HepG2 (cell line): ENCODE data around the gene NOC2L. TPM values are rescaled to one million over a fixed set of nuclear protein-coding genes. Genes with fewer than 3 reads are reported as not detected.

ENCODE experiments used
- CREB3 ChIP-seq: sonication (generic); formaldehyde crosslinking; IDR thresholded peaks from 2 replicates; pipeline ENCODE4 v1.5.0; 2020; ENCODE audit warnings: missing genetic modification reagents
- E2F1 ChIP-seq: sonication (generic); formaldehyde crosslinking; IDR thresholded peaks from 2 replicates; pipeline ENCODE4 v1.5.0; 2020; ENCODE audit warnings: missing genetic modification reagents
- GABPB1 ChIP-seq: IDR thresholded peaks from 2 replicates; pipeline ENCODE4 v1.6.1; 2016; ENCODE audit warnings: mild to moderate bottlenecking, missing genetic modification reagents, moderate library complexity, missing compliant biosample characterization
- GATAD2A ChIP-seq: IDR thresholded peaks from 2 replicates; pipeline ENCODE4 v1.6.1; 2016
- HNRNPL ChIP-seq: fragments of 200-400 bp; formaldehyde crosslinking; IDR thresholded peaks from 2 replicates; pipeline ENCODE4 v1.6.1; 2017; ENCODE audit warnings: mild to moderate bottlenecking, low read depth, low read length
- IKZF5 ChIP-seq: IDR thresholded peaks from 2 replicates; pipeline ENCODE4 v1.6.1; 2018; ENCODE audit warnings: missing genetic modification reagents, mild to moderate bottlenecking, missing compliant biosample characterization
- MAX ChIP-seq: IDR thresholded peaks from 2 replicates; pipeline ENCODE4 v1.6.1; 2012; ENCODE audit warnings: inconsistent platforms
- RFX1 ChIP-seq: fragments of 450-650 bp; IDR thresholded peaks from 2 replicates; pipeline ENCODE4 v1.6.1; 2017
- RNF2 ChIP-seq: fragments of 450-650 bp; conservative IDR thresholded peaks from 2 replicates; pipeline ENCODE4 v1.6.1; 2016; ENCODE audit warnings: low read depth
- SMYD3 ChIP-seq: sonication (generic); formaldehyde crosslinking; IDR thresholded peaks from 2 replicates; pipeline ENCODE4 v1.8.1; 2023; ENCODE audit warnings: mild to moderate bottlenecking, missing genetic modification reagents
- SP140L ChIP-seq: sonication (generic); formaldehyde crosslinking; IDR thresholded peaks from 2 replicates; pipeline ENCODE4 v1.4.0; 2020; ENCODE audit warnings: missing genetic modification reagents, borderline replicate concordance
- ZBTB20 ChIP-seq: sonication (generic); formaldehyde crosslinking; IDR thresholded peaks from 2 replicates; pipeline ENCODE4 v1.8.1; 2023; ENCODE audit warnings: missing genetic modification reagents, low read depth, mild to moderate bottlenecking, borderline replicate concordance
- ZFP91 ChIP-seq: sonication (generic); formaldehyde crosslinking; IDR thresholded peaks from 2 replicates; pipeline ENCODE4 v1.9.0; 2022; ENCODE audit warnings: missing genetic modification reagents, mild to moderate bottlenecking, borderline replicate concordance
- ZFX ChIP-seq: sonication (generic); formaldehyde crosslinking; IDR thresholded peaks from 2 replicates; pipeline ENCODE4 v1.4.0; 2020; ENCODE audit warnings: mild to moderate bottlenecking, low read depth, missing genetic modification reagents, moderate library complexity
- ZHX1 ChIP-seq: sonication (generic); formaldehyde crosslinking; IDR thresholded peaks from 2 replicates; pipeline ENCODE4 v1.8.1; 2022; ENCODE audit warnings: low read depth, mild to moderate bottlenecking, missing genetic modification reagents
- ZNF496 ChIP-seq: sonication (generic); formaldehyde crosslinking; IDR thresholded peaks from 2 replicates; pipeline ENCODE4 v1.8.1; 2023; ENCODE audit warnings: mild to moderate bottlenecking, moderate library complexity, missing genetic modification reagents; ENCODE audit not compliant: insufficient replicate concordance
- ZNF660 ChIP-seq: sonication (generic); formaldehyde crosslinking; IDR thresholded peaks from 2 replicates; pipeline ENCODE4 v1.5.1; 2020; ENCODE audit warnings: mild to moderate bottlenecking, low read depth, missing genetic modification reagents, borderline replicate concordance
- ZSCAN20 ChIP-seq: sonication (generic); formaldehyde crosslinking; IDR thresholded peaks from 2 replicates; pipeline ENCODE4 v1.4.0; 2020; ENCODE audit warnings: missing genetic modification reagents, mild to moderate bottlenecking, borderline replicate concordance
- ZSCAN30 ChIP-seq: sonication (generic); formaldehyde crosslinking; IDR thresholded peaks from 2 replicates; pipeline ENCODE4 v1.5.0; 2020; ENCODE audit warnings: mild to moderate bottlenecking, missing genetic modification reagents
- polyA plus RNA-seq, 8 experiments: library from polyadenylated mRNA; depleted of rRNA in 3 of 8; stranded (reverse) in 7 of 8; unstranded in 1 of 8; fragments of >200 nt; fragmentation: Illumina TruSeq in 4 of 8; extraction: Trizol in 4 of 8; gene quantifications; 2 replicates each; pipeline versions ENCODE4 v1.2.1 to v1.2.3, GENCODE V29; 2011 to 2016; ENCODE audit warnings: low read depth in 4 of 8, missing spikeins in 1 of 8, mixed read lengths in 1 of 8; ENCODE audit not compliant: insufficient read depth in 1 of 8
- total RNA-seq, 5 experiments: library from RNA; depleted of rRNA; stranded (reverse); fragments of >200 nt; fragmentation: Illumina TruSeq; extraction: Trizol; gene quantifications; 2 replicates each; pipeline ENCODE4 v1.2.3, GENCODE V29; 2016; ENCODE audit warnings: low read depth in 1 of 5
- TF ChIP-seq, protein P1 (sequence below): sonication (generic); formaldehyde crosslinking; IDR thresholded peaks from 2 replicates; pipeline ENCODE4 v1.4.0; 2020; ENCODE audit warnings: missing genetic modification reagents

Gene NOC2L
- total and polyA plus RNA-seq, 2 of the 13 experiments (the other 11 are each of a cell fraction or from before 2014, with no cell fraction given), result 32.0 to 103 TPM

GRCh38 chr1:961132-961669, 2.1 kb upstream of the NOC2L start (continued):
- no peak for TF ChIP-seq E2F1
- no peak for TF ChIP-seq ZNF496 (CRISPR knock-in tag)
- TF ChIP-seq SMYD3 (CRISPR knock-in tag), result no peak
- no peak for TF ChIP-seq RFX1
- TF ChIP-seq CREB3 (CRISPR knock-in tag), result no peak
- peak; percentile 62; the same call in 1 of the 2 replicates for TF ChIP-seq MAX
- TF ChIP-seq ZSCAN30, result no peak
- TF ChIP-seq, protein P1, sequence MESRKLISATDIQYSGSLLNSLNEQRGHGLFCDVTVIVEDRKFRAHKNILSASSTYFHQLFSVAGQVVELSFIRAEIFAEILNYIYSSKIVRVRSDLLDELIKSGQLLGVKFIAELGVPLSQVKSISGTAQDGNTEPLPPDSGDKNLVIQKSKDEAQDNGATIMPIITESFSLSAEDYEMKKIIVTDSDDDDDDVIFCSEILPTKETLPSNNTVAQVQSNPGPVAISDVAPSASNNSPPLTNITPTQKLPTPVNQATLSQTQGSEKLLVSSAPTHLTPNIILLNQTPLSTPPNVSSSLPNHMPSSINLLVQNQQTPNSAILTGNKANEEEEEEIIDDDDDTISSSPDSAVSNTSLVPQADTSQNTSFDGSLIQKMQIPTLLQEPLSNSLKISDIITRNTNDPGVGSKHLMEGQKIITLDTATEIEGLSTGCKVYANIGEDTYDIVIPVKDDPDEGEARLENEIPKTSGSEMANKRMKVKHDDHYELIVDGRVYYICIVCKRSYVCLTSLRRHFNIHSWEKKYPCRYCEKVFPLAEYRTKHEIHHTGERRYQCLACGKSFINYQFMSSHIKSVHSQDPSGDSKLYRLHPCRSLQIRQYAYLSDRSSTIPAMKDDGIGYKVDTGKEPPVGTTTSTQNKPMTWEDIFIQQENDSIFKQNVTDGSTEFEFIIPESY (CRISPR knock-in tag), result peak; percentile 86
- TF ChIP-seq ZHX1, result peak; percentile 54; the same call in 1 of the 2 replicates
- no peak for TF ChIP-seq SP140L (CRISPR knock-in tag)
- TF ChIP-seq ZBTB20, result no peak
- peak; percentile 37 for TF ChIP-seq ZFX
- TF ChIP-seq ZNF660 (CRISPR knock-in tag), result no peak
- 0 out of 2 replicates have a peak, but pooled peaks have one; percentile 31 for TF ChIP-seq ZFP91 (CRISPR knock-in tag)
- TF ChIP-seq RNF2, result 0 out of 2 replicates have a peak, but pooled peaks have one; percentile 33
- TF ChIP-seq GABPB1, result peak; percentile 23; the same call in 1 of the 2 replicates
- TF ChIP-seq HNRNPL, result 0 out of 2 replicates have a peak, but pooled peaks have one; percentile 14
- TF ChIP-seq IKZF5, result peak; percentile 16; the same call in 1 of the 2 replicates
- no peak for TF ChIP-seq GATAD2A (CRISPR knock-in tag)
- no peak for TF ChIP-seq ZSCAN20 (CRISPR knock-in tag)
